NCI-H510A treated with DMSO at 0.1 percent for 48 hours (cell line): ENCODE results near the gene SIGLEC12.
"Not testable (repeated sequence)": the region's sequence is repeated elsewhere in the genome, so short reads cannot be mapped to it uniquely, and the experiment has no call there.

ENCODE experiments used
- DNase-seq: peaks from one replicate; lab custom pipeline; 2025; lab: John Stamatoyannopoulos, UW

The SIGLEC12 gene

GRCh38 chr19:51521781-51522180 is 20.2 kb upstream of the SIGLEC12 start:
- no peak for DNase-seq

- no peak for DNase-seq
Measured at GRCh38 chr19:51521357-51521756, 19.8 kb upstream of the SIGLEC12 start.

- no peak for DNase-seq
Measured at GRCh38 chr19:51520728-51521127, 19.1 kb upstream of the SIGLEC12 start.

- DNase-seq = peak; percentile 1
Measured at GRCh38 chr19:51514866-51515481, 13.4 kb upstream of the SIGLEC12 start.

GRCh38 chr19:51513968-51514367 is 12.4 kb upstream of the SIGLEC12 start:
- DNase-seq = no peak

- no peak for DNase-seq
Measured at GRCh38 chr19:51511353-51511752, 9.8 kb upstream of the SIGLEC12 start.

- no peak for DNase-seq
Measured at GRCh38 chr19:51509823-51510660, 8.4 kb upstream of the SIGLEC12 start.

GRCh38 chr19:51508059-51508733 is 6.6 kb upstream of the SIGLEC12 start:
- DNase-seq = no peak

- no peak for DNase-seq
Measured at GRCh38 chr19:51507640-51508058, 6.0 kb upstream of the SIGLEC12 start.

- no peak for DNase-seq
Measured at GRCh38 chr19:51507192-51507591, 5.6 kb upstream of the SIGLEC12 start.

GRCh38 chr19:51505904-51506303 is 4.3 kb upstream of the SIGLEC12 start:
- DNase-seq = no peak

GRCh38 chr19:51503896-51504295 is 2.3 kb upstream of the SIGLEC12 start:
- DNase-seq = no peak

- no peak for DNase-seq
Measured at GRCh38 chr19:51503286-51503817, 1.8 kb upstream of the SIGLEC12 start.

- not testable (repeated sequence) for DNase-seq
Measured at GRCh38 chr19:51500931-51501330, 669 bp downstream of the SIGLEC12 start.

- DNase-seq = no peak
Measured at GRCh38 chr19:51497666-51498065, 3.9 kb downstream of the SIGLEC12 start.

- DNase-seq = no peak
Measured at GRCh38 chr19:51493776-51494175, 7.8 kb downstream of the SIGLEC12 start.

- no peak for DNase-seq
Measured at GRCh38 chr19:51491586-51491985, 10.0 kb downstream of the SIGLEC12 start.

GRCh38 chr19:51490676-51491075 is 10.9 kb downstream of the SIGLEC12 start:
- DNase-seq = no peak

GRCh38 chr19:51489113-51489512 is 12.5 kb downstream of the SIGLEC12 start:
- DNase-seq = no peak

GRCh38 chr19:51488491-51488890 is 13.1 kb downstream of the SIGLEC12 start:
- DNase-seq = no peak

GRCh38 chr19:51485960-51486660 is 15.5 kb downstream of the SIGLEC12 start:
- DNase-seq = no peak

GRCh38 chr19:51480590-51480989 is 21.0 kb downstream of the SIGLEC12 start:
- no peak for DNase-seq
